Pons (tissue), 1 donor: ENCODE measurements around the gene SAMD8.
A peak's percentile ranks its signal among the peaks of the same experiment; 100 is the strongest.
"Not testable (repeated sequence)": the region's sequence is repeated elsewhere in the genome, so short reads cannot be mapped to it uniquely, and the experiment has no call there.

ENCODE experiments used
- DNase-seq: peaks from one replicate; pipeline ENCODE4 v3.0.0-alpha.2; 2016; ENCODE audit warnings: low spot score

SAMD8 gene

GRCh38 chr10:75140246-75140645 lies 28.8 kb downstream of the SAMD8 start:
- DNase-seq = no peak

- no peak for DNase-seq
These were observed 31.9 kb downstream of the SAMD8 start for GRCh38 chr10:75143353-75143752.

GRCh38 chr10:75145590-75145989 lies 34.1 kb downstream of the SAMD8 start:
- DNase-seq = no peak

GRCh38 chr10:75146780-75147179 lies 35.3 kb downstream of the SAMD8 start:
- no peak for DNase-seq

- peak; percentile 68 for DNase-seq
These were observed 39.2 kb downstream of the SAMD8 start for GRCh38 chr10:75150656-75151055.

- DNase-seq = no peak
These were observed 48.1 kb downstream of the SAMD8 start for GRCh38 chr10:75159519-75159918.

- DNase-seq = no peak
These were observed 54.5 kb downstream of the SAMD8 start for GRCh38 chr10:75165684-75166622.

GRCh38 chr10:75166623-75166972 lies 55.1 kb downstream of the SAMD8 start:
- no peak for DNase-seq

- no peak for DNase-seq
These were observed 56.8 kb downstream of the SAMD8 start for GRCh38 chr10:75168275-75168674.

- no peak for DNase-seq
These were observed 58.8 kb downstream of the SAMD8 start for GRCh38 chr10:75170215-75170614.

GRCh38 chr10:75175046-75175445 lies 63.6 kb downstream of the SAMD8 start:
- DNase-seq = no peak

GRCh38 chr10:75176046-75176445 lies 64.6 kb downstream of the SAMD8 start:
- DNase-seq = no peak

- DNase-seq = no peak
These were observed 65.3 kb downstream of the SAMD8 start for GRCh38 chr10:75176736-75177135.

- no peak for DNase-seq
These were observed 68.3 kb downstream of the SAMD8 start for GRCh38 chr10:75179657-75180177.

GRCh38 chr10:75180592-75180991 lies 69.1 kb downstream of the SAMD8 start:
- DNase-seq = no peak

- DNase-seq = no peak
These were observed 69.6 kb downstream of the SAMD8 start for GRCh38 chr10:75181073-75181472.

- no peak for DNase-seq
These were observed 74.9 kb downstream of the SAMD8 start for GRCh38 chr10:75186310-75186709.

- DNase-seq = peak; percentile 56
These were observed 76.5 kb downstream of the SAMD8 start for GRCh38 chr10:75187961-75188426.

GRCh38 chr10:75188522-75188921 lies 77.1 kb downstream of the SAMD8 start:
- DNase-seq = not testable (repeated sequence)

GRCh38 chr10:75189266-75190096 lies 78.0 kb downstream of the SAMD8 start:
- no peak for DNase-seq

- no peak for DNase-seq
These were observed 80.5 kb downstream of the SAMD8 start for GRCh38 chr10:75191821-75192568.

- DNase-seq = not testable (repeated sequence)
These were observed 83.2 kb downstream of the SAMD8 start for GRCh38 chr10:75194625-75195024.
